H1 (cell line): ENCODE results near the gene TMEM170A. TPM values are rescaled to one million over a fixed set of nuclear protein-coding genes. Genes with fewer than 3 reads are reported as not detected.

Experiments
- BACH1 ChIP-seq: IDR thresholded peaks from 2 replicates; pipeline ENCODE4 v1.6.1; 2012; ENCODE audit warnings: low read length, improper control_type of control experiment
- CHD2 ChIP-seq: IDR thresholded peaks from 2 replicates; pipeline ENCODE4 v1.6.1; 2012; ENCODE audit warnings: low read length, improper control_type of control experiment
- NANOG ChIP-seq: IDR thresholded peaks from 2 replicates; pipeline ENCODE4 v1.6.1; 2011; ENCODE audit warnings: low read length, low read depth, mild to moderate bottlenecking, inconsistent platforms; ENCODE audit not compliant: insufficient read depth, poor library complexity, severe bottlenecking
- PHF8 ChIP-seq: fragments of 200-600 bp; sonication (generic); conservative IDR thresholded peaks from 2 replicates; pipeline ENCODE4 v1.7.1; 2012; ENCODE audit warnings: low read depth, mild to moderate bottlenecking, inconsistent platforms, low read length, moderate library complexity
- SP1 ChIP-seq: IDR thresholded peaks from 2 replicates; pipeline ENCODE4 v1.6.1; 2011; ENCODE audit warnings: low read depth, low read length
- SRF ChIP-seq: IDR thresholded peaks from 2 replicates; pipeline ENCODE4 v1.6.1; 2011; ENCODE audit warnings: mild to moderate bottlenecking, low read depth, low read length, moderate library complexity
- polyA plus RNA-seq, 7 experiments: library from polyadenylated mRNA; depleted of rRNA in 3 of 7; stranded (reverse) in 5 of 7; unstranded in 2 of 7; fragments of >200 nt in 5 of 7; fragments of 200-250 nt in 2 of 7; gene quantifications; 1 replicate in 5 of 7; 2 replicates in 1 of 7; 4 replicates in 1 of 7; pipeline versions ENCODE4 v1.2.1 to v1.2.3, GENCODE V29; 2011 to 2013; ENCODE audit warnings: missing spikeins in 2 of 7, mixed read lengths in 2 of 7
- total RNA-seq: library from RNA; stranded (reverse); fragmentation: NEBNext Ultra II Directional; extraction: Animal tissue kit (Norgen Biotek cat#: 25700); gene quantifications from 2 replicates; pipeline ENCODE4 v1.2.1, GENCODE V29; 2021

The TMEM170A gene
- total and polyA plus RNA-seq, 2 of the 8 experiments (the other 6 are each of a cell fraction or from before 2014, with no cell fraction given), result 22.9 to 56.6 TPM

- TF ChIP-seq NANOG (no peak), SRF (no peak), PHF8 (no peak), CHD2 (no peak), BACH1 (no peak), SP1 (no peak)
Observed at GRCh38 chr16:75455677-75456076, 8.8 kb downstream of the TMEM170A start (continued).
